Omental fat pad (tissue), 4 donors: ENCODE measurements around the gene TICAM1. TPM values are rescaled to one million over a fixed set of nuclear protein-coding genes. Genes with fewer than 3 reads are reported as not detected.
"Not testable (repeated sequence)": the region's sequence is repeated elsewhere in the genome, so short reads cannot be mapped to it uniquely, and the experiment has no call there.

Source experiments
- ATAC-seq: fragments of 150-250 bp; one replicate; pipeline ENCODE4 v1.9.1; 2016; ENCODE audit warnings: mild to moderate bottlenecking, moderate library complexity; ENCODE audit not compliant: low FRiP score
- DNase-seq: peaks from one replicate; pipeline ENCODE4 v3.0.0-alpha.2; 2019; ENCODE audit warnings: low spot score
- total RNA-seq, 4 donors: library from RNA; depleted of rRNA; stranded (reverse); fragments of >200 nt; gene quantifications; one replicate each; pipeline ENCODE4 v1.1.0, GENCODE V29; 2016
- TF ChIP-seq, protein P1 (sequence below), 3 donors: fragments of 450-650 bp; IDR thresholded peaks; one replicate each; pipeline ENCODE4 v1.5.1; 2016 to 2017; ENCODE audit warnings: antibody characterized with exemption in 3 of 3, mild to moderate bottlenecking in 3 of 3, moderate library complexity in 2 of 3

TICAM1 gene
- total RNA-seq, 4 donors from 2014 or later: 4.1 to 8.5 (median 6.3) TPM

DNA sequence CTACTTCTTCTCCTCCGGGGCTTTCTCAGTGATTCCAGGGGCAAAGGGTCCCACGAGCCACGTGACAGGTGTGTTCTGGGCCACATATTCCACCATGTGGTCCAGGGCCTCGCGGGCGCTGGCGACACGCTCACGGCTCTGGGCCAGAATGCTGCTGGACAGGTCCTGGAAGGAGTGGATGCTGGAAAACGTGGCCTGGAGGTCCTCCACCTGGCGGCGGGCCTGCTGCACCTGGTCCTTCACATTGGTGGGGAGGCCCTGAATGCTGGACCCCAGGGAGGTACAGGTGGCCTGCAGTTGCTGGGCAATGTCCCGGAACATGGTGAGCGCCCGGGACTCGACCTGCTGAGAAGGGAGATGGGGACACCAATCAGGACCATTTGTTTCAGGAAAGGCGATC, 7.7 kb upstream of the TICAM1 start:
- TF ChIP-seq, protein P1, sequence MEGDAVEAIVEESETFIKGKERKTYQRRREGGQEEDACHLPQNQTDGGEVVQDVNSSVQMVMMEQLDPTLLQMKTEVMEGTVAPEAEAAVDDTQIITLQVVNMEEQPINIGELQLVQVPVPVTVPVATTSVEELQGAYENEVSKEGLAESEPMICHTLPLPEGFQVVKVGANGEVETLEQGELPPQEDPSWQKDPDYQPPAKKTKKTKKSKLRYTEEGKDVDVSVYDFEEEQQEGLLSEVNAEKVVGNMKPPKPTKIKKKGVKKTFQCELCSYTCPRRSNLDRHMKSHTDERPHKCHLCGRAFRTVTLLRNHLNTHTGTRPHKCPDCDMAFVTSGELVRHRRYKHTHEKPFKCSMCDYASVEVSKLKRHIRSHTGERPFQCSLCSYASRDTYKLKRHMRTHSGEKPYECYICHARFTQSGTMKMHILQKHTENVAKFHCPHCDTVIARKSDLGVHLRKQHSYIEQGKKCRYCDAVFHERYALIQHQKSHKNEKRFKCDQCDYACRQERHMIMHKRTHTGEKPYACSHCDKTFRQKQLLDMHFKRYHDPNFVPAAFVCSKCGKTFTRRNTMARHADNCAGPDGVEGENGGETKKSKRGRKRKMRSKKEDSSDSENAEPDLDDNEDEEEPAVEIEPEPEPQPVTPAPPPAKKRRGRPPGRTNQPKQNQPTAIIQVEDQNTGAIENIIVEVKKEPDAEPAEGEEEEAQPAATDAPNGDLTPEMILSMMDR (IDR thresholded peaks at IDR 0.05): no peak
- ATAC-seq (no peak), DNase-seq (no peak)

DNA sequence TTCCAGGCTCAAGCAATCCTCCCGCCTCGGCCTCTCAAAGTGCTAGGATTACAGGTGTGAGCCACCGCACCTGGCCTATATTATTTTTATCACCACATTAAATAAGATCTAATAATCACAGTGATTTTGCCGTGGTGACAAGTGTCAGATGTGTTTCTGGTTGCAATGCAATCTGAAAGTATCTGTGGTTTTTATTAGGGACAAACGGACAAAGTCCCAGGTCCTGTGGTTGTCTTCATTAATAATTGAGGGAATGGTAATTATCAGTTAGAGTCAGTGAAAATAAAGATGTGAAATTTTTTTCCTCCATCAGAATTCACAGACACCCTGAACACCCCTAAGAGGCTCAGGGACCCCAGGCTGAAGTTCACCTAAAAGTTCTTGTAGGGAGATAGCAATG, 1.3 kb upstream of the TICAM1 start:
- DNase-seq: no peak
- TF ChIP-seq, protein P1 (IDR thresholded peaks at IDR 0.05): no peak
- no peak for ATAC-seq

DNA sequence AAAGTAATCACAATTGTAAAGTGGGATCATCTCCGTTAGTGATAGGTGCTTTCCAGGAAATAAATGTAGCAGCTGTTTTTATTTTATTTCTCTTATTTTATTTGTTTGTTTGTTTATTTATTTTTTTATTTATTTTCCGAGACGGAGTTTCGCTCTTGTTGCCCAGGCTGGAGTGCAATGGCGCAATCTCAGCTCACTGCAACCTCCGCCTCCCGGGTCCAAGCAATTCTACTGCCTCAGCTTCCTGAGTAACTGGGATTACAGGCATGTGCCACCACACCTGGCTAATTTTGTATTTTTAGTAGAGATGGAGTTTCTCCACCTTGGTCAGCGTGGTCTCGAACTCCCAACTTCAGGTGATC, 448 bp upstream of the TICAM1 start:
- ATAC-seq, DNase-seq: not testable (repeated sequence)

DNA sequence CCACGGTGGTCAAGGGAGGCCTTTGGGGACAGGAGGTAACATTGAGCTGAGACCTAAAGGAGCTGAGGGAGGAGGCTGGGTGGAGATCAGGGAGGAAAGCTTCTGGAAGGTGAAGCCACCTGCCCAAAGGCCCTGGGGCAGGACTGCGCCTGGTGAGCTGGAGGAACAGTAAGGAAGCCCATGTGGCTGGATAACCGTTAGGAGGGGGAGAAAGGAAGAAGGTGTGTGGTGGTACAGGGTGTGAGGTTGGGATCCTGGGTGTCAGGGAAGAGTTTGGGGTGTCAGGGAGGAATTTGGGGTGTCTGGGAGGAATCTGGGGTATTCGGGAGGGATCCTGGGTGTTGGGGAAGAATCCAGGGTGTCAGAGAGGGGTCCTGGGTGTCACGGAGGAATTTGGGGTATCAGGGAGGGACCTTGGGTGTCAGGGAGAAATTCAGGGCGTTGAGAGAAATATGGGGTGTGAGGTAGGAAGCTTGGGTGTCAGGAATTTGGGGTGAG, 695 bp downstream of the TICAM1 start:
- DNase-seq: no peak
- TF ChIP-seq, protein P1 (IDR thresholded peaks at IDR 0.05): no peak
- ATAC-seq: no peak

DNA sequence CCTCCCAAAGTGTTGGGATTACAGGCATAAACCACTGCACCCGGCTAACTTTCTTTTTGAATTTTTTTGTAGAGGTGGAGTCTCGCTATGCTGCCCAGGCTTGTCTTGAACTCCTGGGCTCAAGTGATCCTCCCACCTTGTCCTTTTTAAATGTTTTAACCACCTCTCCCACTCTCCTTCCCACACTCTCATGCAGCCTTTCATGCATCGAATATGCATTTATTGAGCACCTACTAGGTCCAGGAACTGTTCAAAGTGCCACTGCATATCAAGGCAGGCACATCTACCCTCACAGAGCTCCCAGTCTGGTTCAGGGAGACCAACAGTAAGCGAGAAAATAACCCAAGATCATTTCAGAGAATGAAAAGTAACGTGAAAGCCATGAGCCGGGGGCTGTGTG, 1.2 kb downstream of the TICAM1 start:
- ATAC-seq (no peak), DNase-seq (no peak)
- TF ChIP-seq, protein P1 (IDR thresholded peaks at IDR 0.05): no peak

DNA sequence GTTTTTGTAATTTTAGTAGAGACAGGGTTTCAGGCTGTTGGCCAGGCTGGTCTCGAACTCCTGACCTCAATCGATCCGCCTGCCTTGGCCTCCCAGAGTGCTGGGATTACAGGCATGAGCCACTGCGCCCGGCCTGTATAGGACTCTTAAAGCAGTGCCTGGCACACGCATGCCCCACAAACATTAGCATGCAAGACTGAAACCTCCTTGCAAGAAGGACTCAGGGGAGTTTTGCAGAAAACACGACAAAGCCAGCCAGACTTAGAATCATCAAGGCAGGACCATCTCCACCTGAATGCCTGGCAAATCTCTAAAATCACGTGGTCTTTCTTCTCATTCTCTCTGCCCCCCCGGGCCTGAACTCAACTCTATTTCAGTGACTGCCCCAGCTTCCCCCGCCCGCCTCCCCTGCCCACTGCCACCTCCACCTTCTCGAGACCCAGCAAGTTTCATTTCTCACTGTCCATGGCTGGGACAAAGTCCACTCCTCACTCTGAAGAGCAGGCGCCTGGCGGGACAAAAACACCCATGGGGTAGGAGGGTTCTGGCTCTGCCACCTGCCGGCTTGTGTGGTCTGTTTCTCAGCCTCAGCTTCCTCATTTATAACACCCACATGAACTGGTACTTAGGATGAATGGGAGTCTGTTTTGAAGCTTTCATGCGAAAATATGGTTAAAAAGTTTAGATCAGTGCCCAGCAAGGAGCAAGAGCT, 2.4 kb downstream of the TICAM1 start:
- DNase-seq (no peak), ATAC-seq (no peak)
- TF ChIP-seq, protein P1 (IDR thresholded peaks at IDR 0.05): no peak

DNA sequence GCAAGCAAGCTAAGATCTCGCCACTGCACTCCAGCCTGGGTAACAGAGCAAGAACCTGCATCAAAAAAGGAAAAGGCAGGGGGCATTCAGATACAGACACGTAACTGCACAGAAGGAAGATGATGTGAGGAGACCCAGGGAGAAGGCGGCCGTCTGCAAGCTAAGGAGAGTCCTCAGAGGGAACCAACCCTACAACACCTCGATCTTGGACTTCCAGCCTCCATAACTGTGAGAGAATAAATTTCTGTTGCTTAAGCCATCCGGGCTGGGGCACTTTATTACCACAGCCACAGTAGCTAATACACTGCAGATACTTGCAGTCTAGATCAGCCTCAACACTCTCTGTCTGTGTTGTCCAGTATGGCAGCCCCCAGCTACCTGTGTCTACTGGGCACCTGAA, 7.9 kb downstream of the TICAM1 start:
- ATAC-seq (no peak), DNase-seq (no peak)
- TF ChIP-seq, protein P1 (IDR thresholded peaks at IDR 0.05): no peak

DNA sequence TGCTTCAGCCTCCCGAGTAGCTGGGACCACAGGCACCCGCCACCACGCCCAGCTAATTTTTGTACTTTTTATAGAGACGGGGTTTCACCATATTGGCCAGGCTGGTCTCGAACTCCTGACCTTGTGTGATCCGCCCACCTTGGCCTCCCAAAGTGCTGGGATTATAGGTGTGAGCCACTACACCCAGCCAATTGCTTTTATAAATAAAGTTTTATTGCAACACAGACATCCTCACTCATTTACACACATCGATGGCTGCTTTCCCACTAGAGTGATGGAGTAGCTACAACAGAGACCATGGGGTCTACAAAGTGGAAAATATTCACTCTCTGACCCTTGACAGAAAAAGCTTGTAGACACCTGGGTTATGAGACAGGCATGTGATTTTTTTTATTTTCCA, 9.2 kb downstream of the TICAM1 start:
- not testable (repeated sequence) for ATAC-seq, DNase-seq
